ENCODE results near the gene CFAP210.

GRCh38 chr2:169696381-169696780 is 2.2 kb upstream of the CFAP210 start:
- no peak for TF ChIP-seq CTCF (IDR thresholded peaks at IDR 0.05; ENCODE audit: low read depth, low read length)
- TF ChIP-seq EZH2phosphoT487 (IDR thresholded peaks at IDR 0.05; ENCODE audit: low read depth), result no peak
